ENCODE data around the gene CFAP126.

GRCh38 chr1:161342177-161342576 is 25.5 kb downstream of the CFAP126 start:
- TF ChIP-seq, protein P1, sequence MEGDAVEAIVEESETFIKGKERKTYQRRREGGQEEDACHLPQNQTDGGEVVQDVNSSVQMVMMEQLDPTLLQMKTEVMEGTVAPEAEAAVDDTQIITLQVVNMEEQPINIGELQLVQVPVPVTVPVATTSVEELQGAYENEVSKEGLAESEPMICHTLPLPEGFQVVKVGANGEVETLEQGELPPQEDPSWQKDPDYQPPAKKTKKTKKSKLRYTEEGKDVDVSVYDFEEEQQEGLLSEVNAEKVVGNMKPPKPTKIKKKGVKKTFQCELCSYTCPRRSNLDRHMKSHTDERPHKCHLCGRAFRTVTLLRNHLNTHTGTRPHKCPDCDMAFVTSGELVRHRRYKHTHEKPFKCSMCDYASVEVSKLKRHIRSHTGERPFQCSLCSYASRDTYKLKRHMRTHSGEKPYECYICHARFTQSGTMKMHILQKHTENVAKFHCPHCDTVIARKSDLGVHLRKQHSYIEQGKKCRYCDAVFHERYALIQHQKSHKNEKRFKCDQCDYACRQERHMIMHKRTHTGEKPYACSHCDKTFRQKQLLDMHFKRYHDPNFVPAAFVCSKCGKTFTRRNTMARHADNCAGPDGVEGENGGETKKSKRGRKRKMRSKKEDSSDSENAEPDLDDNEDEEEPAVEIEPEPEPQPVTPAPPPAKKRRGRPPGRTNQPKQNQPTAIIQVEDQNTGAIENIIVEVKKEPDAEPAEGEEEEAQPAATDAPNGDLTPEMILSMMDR (IDR thresholded peaks at IDR 0.05; ENCODE audit: borderline replicate concordance, extremely low read depth, low read length, poor library complexity, severe bottlenecking): no peak
- TF ChIP-seq EZH2 (IDR thresholded peaks at IDR 0.05; ENCODE audit: borderline replicate concordance, low read depth, low read length, severe bottlenecking): no peak
